Jurkat, Clone E6-1 (cell line): ENCODE results near the gene FAM219B. TPM values are rescaled to one million over a fixed set of nuclear protein-coding genes. Genes with fewer than 3 reads are reported as not detected.
"Not testable (repeated sequence)": the region's sequence is repeated elsewhere in the genome, so short reads cannot be mapped to it uniquely, and the experiment has no call there.

Experiments used
- DNase-seq: peaks from one replicate; pipeline ENCODE4 v3.0.0-alpha.2; 2011; ENCODE audit warnings: low read depth, low spot score
- H3K4me3 ChIP-seq: 2 replicates; pipeline ENCODE4 v1.5.1; 2011; ENCODE audit warnings: mild to moderate bottlenecking, low read length, control low read depth, moderate library complexity
- polyA plus RNA-seq: library from polyadenylated mRNA; unstranded; fragments of >200 nt; gene quantifications from one replicate; pipeline ENCODE4 v1.2.1, GENCODE V29; 2012; ENCODE audit warnings: missing spikeins; ENCODE audit not compliant: insufficient read length, insufficient read depth

FAM219B gene, protein sequence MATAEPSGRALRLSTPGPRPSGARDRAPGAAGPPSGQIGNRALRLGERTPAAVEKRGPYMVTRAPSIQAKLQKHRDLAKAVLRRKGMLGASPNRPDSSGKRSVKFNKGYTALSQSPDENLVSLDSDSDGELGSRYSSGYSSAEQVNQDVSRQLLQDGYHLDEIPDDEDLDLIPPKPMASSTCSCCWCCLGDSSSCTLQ
- 5.2 TPM for polyA plus RNA-seq

DNA sequence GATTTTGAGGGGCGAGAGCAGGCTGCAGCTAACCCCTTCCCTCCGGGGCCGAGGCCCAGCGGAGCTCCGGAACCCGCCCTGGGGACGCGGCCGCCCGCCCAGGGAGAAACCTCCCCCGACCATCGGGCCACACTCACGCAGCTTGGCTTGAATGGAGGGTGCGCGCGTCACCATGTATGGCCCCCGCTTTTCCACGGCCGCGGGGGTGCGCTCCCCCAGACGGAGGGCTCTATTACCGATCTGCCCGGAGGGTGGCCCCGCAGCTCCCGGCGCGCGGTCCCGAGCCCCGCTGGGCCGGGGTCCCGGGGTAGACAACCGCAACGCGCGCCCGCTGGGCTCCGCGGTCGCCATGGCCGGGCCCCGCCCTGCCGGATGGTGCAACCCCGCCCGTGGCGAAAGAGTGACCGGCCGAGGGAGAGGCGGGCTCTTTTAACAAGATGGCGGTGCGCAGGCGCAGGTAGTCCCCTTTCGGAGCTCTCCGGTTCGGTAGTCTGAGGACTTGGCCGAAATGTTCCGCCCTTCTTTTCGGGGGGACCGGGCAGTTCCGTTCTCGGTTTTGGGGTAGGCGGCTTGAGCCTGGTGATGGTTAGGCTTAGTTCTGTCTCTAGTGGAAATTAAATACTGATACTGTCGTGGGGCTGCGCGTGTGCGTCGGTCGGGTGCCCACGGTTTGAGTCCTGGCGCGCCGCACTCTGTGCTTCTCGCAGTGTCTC, at the start of gene FAM219B:
FAM219B (minus strand) TSS at position 402 of the 713 bp plus-strand sequence; CDS start at position 351, 51 bp downstream.
- DNase-seq: no peak
- H3K4me3 ChIP-seq: peak within 1 kb of the TSS; percentile 57

DNA sequence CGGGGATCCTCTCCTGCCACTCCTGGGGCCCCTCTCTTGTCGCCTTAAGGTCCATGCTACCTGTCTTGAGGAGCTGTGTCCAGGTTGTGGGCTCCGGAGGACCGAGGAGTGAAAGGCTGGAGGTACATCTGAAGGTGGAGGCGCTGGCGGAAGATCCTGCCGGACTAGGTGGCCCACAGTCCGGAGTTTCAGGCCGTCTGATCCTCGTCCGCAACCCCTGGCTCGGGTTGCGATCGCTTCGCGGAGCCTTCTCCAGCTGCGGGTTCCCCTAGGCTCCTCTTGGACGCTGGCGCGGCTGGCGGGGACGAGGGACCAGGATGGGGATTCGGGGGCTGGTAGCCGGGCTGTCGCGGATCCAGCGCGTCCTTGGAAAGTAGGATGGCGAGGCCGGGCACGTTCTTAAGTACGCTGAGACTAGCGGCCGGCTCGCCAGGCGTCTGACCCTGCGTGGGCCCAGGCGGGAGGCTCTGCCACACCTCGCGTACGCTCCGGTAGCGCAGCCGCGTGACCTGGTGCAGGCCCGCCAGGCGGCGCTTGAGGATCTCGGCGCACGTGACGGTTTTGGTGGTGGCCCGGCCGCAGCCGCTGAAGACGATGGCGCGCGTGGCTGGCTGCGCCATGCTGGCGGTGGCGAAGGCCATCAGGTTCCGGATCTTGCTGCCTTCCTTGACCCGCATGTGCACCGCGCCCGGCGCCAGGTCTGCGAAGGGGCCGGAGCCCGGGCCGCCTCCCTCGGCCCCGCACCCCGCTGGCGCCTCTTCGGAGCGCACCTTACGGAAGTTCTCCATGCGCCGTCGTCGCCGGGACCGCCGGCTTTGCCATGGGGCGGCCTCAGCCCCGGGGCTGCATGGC, 49.4 kb upstream of the FAM219B start:
- peak overlapping the region; percentile 56 for H3K4me3 ChIP-seq
- no peak for DNase-seq

DNA sequence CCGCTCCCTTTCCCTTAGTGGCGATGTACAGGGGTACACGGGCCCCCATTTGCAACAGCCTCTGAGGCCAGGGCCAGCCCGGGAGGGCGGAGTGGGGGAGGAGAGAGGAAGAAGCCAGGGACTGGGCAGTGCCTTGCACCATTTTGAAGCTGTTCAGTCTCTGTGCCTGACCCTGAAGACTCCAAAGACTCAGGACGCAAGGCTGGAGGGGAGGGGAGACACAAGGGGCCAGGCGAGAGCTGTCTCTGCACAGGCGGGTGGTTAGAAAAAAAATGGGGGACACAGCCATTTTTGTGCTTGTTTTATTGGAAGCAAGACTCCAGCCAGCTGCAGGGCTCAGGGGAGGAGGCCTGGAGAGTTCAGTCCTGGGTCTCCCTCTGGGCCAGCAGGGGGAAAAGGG, 48.4 kb upstream of the FAM219B start:
- H3K4me3 ChIP-seq: no peak overlapping the region
- DNase-seq: no peak

DNA sequence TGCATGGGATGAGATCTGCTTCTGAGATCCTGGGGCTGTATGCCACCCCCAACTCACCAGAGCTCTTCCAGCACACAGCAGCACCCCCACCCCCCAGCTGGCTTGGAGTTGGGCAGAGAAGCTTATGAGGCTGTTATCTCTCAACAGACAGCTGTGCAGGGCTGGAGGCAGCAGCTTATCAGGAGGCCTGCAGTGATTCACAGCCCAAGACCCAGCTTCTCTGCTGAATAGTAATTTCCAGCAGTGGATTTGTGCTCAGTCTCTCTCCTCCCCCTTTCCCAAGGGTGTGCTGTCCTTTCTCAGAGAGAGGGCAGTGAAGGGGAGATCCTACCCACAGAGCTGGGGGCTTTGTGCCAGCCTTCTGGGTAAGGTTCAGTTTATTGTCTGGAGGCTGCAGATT, 47.9 kb upstream of the FAM219B start:
- no peak for DNase-seq
- H3K4me3 ChIP-seq: no peak overlapping the region

DNA sequence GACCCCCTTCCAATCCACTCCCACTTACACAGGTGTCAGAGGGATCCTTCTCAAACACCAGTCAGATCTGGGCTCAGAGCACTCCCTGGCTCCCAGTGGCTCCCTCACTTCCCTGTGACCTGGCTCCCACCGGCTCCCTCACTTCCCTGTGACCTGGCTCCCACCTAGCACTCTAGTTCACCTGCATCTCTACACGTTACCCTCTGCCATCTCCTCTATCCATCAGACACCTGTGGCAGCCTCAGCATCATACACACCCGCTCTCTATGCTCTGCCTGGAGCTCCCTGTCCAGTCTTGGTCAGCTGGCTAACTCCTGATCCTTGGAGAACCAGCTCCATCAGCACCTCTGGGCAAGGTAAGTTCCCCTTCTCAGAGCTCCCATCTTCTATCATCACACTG, 44.4 kb upstream of the FAM219B start:
- H3K4me3 ChIP-seq: no peak overlapping the region
- DNase-seq: no peak

DNA sequence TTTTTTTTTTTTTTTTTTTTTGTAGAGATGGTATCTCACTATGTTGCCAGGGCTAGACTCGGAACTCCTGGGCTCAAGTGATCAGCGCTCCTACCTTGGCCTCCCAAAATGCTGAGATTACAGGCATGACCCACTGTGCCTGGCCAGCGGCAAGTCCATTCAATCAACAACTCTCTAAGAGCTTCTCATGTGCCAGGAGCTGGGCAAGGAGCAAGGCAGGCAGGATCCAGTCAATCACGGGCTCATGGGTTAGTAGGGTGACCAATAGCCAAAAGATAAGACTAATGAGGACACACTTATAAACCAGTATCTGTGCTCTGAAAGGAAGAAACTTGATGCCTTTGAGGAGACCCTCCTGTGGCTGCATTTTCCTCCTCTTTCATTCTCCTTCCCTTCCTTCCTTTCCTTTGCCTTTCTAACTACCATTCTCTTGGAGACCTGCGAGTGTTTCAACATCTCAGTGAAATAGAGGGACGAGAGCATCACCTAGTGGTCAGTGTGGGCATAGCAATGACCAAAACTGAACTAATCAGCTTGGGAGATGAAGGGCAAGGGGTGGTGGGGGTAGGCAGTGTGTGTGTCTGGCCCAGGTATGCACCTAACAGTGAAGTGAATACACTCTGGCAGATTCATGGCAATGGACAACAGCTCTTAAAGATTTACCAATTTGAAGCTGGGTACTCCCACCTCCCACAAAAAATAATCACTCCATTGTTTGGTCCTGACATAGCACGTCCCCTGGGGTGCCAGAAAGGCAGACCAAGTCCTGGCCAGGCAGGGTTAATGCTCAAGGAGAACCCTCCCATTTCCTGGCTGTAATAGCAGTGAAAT, 43.6 kb upstream of the FAM219B start:
- DNase-seq: peak; percentile 72
- no peak overlapping the region for H3K4me3 ChIP-seq

DNA sequence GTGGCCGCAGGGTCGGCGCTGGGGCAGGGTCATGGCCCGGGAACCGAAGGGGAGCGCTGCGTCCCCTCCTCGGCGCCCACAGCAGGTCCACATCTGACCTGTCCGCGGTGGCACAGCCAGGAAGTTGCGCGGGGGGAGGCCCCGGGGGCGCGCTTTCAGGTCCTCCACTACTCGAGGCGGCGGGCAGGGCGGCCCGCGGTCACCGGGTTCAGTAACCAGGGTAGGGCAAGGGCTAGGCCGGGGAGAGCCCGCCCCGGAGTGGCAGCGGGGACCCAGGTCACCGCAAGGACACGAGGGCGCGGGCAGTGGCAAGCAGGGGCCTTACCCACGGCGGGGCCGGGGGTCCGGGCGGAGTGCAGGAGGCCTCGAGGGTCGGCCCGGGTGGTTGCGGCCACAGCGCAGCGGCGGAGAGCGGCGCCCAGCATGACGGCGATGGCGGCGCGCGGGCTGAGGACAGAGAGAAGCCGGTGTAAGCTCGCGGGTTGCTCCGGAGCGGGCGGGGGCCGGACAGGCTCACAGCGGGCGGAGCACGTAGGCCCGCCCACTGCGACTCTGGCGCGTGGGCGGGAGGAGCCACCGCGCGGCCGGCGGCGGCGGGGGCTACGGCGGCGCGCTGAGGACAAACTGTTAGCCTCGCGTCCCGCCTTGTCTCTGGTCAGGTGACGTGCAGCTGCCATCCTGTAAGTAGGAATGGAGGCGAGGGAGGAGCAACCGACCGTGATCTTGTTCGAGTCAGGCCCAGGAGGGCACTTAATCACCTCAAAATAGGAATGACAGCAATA, 31.1 kb upstream of the FAM219B start, which contains the start of gene COX5A:
COX5A (minus strand) TSS at position 484 of the 782 bp plus-strand sequence; CDS start at position 425, 59 bp downstream.
- DNase-seq: peak; percentile 92
- peak within 1 kb of the TSS; percentile 65 for H3K4me3 ChIP-seq

DNA sequence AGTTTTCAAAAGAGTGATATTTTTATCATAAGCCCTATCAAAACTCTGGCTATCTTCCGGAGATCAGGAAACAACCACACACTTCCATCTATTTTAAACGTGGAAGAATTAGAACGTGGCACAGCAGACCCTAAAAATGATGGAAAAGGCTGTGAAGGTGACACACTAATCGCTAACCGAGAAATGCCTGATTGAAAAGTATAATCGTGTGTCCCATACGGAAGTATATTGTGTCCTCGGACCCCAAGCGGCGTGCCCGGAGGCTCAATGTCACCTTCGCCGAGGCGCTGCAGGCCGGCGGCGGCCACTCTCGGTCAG, 30.6 kb upstream of the FAM219B start:
- H3K4me3 ChIP-seq: peak overlapping the region; percentile 65
- no peak for DNase-seq

DNA sequence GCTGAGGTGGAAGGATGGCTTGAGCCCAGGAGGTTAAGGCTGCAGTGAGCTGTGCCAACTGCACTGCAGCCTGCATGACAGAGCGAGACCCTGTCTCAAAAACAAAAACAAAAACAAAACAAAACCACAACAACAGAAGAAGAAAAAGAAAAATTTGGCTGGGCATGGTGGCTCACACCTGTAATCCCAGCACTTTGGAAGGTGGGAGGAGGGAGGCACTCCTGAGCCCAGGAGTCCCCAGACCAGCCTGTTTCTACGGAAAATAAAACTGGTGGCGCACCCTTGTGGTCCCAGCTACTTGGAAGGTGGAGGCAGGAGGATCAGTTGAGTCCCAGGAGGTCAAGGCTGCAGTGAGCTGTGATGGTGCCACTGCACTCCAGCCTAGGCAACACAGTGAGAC, 28.5 kb upstream of the FAM219B start:
- not testable (repeated sequence) for DNase-seq, H3K4me3 ChIP-seq

DNA sequence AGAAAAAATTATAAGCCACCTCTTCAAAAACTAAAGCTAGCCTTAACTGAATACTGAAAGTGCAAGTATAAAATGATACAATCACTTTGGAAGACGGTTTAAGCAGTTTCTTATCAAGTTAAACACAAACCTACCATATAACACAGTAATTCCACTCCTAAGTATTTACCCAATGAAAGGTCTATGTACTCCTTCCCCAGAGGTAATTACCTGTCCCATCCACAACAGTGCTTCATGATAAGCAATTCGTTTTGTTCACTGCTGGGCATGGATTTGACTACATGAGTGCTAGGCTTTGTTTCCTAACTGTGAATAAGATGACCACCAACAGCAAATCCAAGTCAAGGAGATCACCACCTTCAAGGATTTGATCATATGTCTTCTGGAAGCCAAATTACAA, 26.9 kb upstream of the FAM219B start:
- H3K4me3 ChIP-seq: no peak overlapping the region
- no peak for DNase-seq

DNA sequence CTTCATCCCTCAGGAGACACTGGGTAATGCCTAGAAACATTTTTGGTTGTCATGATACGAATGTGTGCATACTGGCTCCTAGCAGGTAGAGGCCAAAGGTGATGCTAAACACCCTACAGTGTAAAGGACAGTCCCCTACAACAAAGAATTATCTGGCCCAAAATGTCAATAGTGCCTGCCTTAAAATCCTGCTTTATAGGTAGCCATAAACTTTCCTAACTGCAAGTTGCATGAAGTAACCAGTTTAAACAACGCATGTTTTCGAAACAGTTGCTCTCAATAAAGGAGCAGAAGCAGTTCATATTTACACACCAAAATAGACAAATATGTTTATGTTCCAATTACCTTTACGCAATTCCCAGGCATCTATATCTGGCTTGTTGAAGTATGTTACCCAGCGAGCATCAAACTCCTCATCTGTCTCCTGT, 22.1 kb upstream of the FAM219B start:
- DNase-seq: no peak
- H3K4me3 ChIP-seq: no peak overlapping the region

DNA sequence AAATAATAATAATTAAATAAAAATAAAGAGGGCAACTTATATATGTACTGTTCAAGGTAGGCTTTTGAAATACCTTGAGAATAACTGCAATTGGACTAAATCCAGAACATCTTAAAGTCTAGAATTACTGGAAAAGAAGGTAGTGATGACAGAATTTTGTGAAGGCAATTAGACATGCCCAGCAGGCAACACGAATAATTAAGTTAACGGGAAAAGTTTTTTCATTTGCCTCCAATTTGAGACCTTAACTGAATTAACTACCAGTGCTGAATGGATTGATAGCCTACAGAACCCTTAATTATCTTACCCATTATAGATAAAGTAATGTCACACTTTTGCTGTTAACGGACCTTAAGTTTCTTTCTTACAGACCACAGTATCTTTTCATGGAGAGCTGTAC, 17.9 kb upstream of the FAM219B start:
- no peak overlapping the region for H3K4me3 ChIP-seq
- DNase-seq: no peak

DNA sequence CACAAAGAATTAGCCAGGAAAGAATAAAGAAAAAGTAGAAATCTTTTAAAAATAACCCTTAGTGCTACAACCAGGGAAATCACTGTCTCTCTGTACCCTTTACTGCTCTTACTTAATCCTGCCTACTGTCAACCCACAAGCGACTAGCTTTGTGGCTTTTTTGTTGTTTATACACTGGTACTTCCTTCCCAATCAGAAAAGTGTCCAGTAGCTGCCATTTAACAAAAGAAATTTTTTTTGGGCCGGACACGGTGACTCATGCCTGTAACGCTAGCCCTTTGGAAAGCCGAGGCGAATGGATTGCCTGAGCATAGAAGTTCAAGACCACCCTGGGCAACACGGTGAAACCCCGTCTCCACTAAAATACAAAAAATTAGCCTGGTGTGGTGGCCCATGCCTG, 13.8 kb upstream of the FAM219B start:
- no peak overlapping the region for H3K4me3 ChIP-seq
- DNase-seq: no peak

DNA sequence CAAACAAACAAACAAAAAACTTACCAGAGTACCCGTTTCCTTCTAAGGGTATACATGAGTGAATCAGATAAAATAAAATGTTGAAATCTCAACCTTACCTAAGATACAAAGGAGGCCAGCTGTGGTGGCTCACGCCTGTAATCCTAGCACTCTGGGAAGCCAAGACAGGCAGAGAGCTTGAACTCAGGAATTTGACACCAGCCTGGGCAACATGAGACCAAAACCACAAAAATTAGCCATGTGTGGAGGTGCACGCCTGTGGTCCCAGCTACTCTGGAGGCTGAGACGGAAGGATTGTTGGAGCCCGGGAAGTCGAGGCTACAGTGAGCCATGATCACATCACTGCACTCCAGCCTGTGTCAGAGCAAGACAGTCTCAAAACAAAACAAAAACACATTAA, 11.0 kb upstream of the FAM219B start:
- H3K4me3 ChIP-seq: no peak overlapping the region
- no peak for DNase-seq

DNA sequence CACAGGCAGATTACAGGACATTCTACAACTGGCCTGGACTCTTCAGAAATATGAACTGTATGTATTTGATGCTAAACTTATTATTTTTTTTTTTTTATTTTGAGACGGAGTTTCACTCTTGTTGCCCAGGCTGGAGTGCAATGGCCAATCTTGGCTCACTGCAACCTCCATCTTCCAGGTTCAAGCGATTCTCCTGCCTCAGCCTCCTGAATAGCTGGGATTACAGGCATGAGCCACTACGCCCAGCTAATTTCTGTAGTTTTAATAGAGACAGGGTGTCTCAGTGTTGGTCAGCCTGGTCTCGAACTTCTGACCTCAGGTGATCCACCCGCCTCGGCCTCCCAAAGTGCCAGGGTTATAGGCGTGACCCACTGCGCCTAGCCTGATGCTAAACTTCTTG, 7.1 kb upstream of the FAM219B start:
- not testable (repeated sequence) for DNase-seq

DNA sequence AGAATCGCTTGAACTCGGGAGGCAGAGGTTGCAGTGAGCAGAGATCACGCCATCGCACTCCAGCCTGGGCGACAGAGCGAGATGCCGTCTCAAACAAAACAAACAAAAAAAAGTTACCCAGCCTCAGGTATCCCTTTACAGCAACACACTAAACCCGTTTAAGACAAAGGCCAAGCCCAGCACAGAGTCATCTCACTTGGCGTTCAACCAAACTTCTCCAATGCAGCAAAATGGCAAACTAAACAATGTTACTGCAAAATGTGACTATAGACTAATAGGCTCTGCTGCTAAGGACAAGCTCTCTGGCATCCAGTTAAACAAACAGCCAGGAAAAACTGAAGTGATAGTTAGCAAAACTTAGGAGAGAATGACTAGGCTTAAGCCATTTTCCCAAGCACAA, 6.4 kb upstream of the FAM219B start:
- H3K4me3 ChIP-seq: no peak overlapping the region
- no peak for DNase-seq

More for the DNA sequence above, 7.1 kb upstream of the FAM219B start:
- not testable (repeated sequence) for H3K4me3 ChIP-seq

DNA sequence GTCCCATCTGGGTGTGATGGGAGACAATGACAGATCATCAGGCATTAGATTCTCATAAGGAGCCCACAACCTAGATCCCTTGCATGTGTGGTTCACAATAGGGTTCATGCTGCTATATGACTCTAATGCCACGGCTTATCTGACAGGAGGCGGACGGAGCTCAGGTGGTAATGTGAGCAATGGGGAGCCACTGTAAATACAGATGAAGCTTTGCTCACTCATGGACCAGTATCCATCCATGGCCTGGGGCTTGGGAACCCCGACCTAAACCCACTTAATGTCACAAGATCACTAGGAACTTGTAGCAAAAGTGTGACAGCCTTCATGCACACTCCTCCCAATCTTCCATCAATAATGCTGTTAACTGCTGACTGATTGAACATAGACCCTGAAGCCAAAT, 2.0 kb upstream of the FAM219B start:
- DNase-seq: no peak
- H3K4me3 ChIP-seq: no peak overlapping the region

DNA sequence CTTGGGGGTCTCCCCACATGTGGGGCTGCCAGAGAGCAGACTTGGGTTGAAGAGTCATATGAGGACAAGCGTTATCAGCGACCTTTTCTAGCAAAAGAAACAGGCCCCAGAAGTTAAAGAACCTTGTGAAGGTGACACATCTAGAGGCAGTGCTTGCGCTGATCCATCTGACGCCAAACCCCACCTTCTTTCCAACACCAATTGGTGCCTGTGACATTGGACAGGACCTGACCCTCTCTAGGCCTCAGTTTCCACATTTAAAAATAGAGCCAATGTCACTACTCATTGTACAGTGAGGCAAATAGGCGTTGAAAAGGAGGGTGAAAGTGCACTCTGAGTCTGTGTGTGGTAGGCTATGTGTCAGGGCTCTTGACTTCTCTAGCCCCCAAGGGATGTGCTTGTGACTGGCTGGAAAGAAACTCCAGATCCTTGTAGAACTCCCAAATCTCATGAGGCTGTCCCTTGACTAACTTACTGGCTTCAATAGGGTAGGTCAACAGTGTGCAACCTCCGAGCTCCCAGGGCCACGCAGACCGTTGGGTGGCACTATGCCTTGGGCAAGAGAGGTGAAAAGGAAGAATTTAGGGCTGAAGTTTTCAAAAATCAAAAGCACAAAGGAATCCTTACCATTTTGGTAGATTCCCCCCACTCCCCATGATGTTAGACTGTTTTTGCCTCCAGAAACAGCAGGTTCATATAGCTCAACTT, 666 bp upstream of the FAM219B start:
- peak overlapping the region; percentile 57 for H3K4me3 ChIP-seq
- no peak for DNase-seq
